ENCODE results near the gene CBFA2T2. TPM values are rescaled to one million over a fixed set of nuclear protein-coding genes. Genes with fewer than 3 reads are reported as not detected.

CBFA2T2 gene
- total and polyA plus RNA-seq, 10 of the 15 experiments (the other 5 are each of a cell fraction or from before 2014, with no cell fraction given) = 0.61 to 8.6 (median 5.5) TPM

- Histone ChIP-seq H3K4me2 (ENCODE audit: control insufficient read depth, insufficient read depth) (no peak overlapping the region), H3K27ac (ENCODE audit: control insufficient read depth, insufficient read depth) (no peak overlapping the region), H3K4me1 (ENCODE audit: control insufficient read depth, insufficient read depth, low read length) (peaks cover 42% of the 10 kb centered on the region), H3K9ac (ENCODE audit: control insufficient read depth, insufficient read depth, low read length) (no peak overlapping the region), H3K9me3 (replicated peaks; ENCODE audit: control insufficient read depth, insufficient read depth, low read length) (no peaks in the 10 kb centered on the region), H2AFZ (ENCODE audit: control insufficient read depth, low read depth, low read length) (no peak overlapping the region), H3K4me3 (no peak overlapping the region), H3K27me3 (replicated peaks in 1 of 2; ENCODE audit: control insufficient read depth in 2 of 2, insufficient read depth in 2 of 2, low read length in 1 of 2) (no peaks in the 10 kb centered on the region), H4K20me1 (ENCODE audit: control insufficient read depth, insufficient read depth) (no peaks in the 10 kb centered on the region), H3K79me2 (ENCODE audit: control insufficient read depth, insufficient read depth, low read length) (no peaks in the 10 kb centered on the region), H3K36me3 (ENCODE audit: control insufficient read depth in 2 of 2, insufficient read depth in 2 of 2, low read length in 1 of 2) (0 out of 4 replicates have a peak, but pooled peaks cover 0 to 2% of the 10 kb centered on the region in 2 experiments)
- ChIA-PET RAD21 (ENCODE audit: unreplicated experiment) (interaction anchor here (1.3 to 4.4 kb wide), 3 partner anchors 49 to 118 kb away, joined by 3 to 15 read pairs (median 5); partner anchors contain the start of gene ACTL10), SMC1A (ENCODE audit: uncharacterized antibody, unreplicated experiment) (interaction anchor here (1.0 to 4.3 kb wide), 12 partner anchors 11 to 109 kb away, joined by 3 to 19 read pairs (median 4); partner anchors contain the start of gene ACTL10), POLR2A (interaction anchor here (0.7 to 2.3 kb wide), 4 partner anchors 7 to 114 kb away, joined by 3 to 10 read pairs (median 6); partner anchors contain the start of genes ACTL10 and CBFA2T2), CTCF (interaction anchor here (0.8 to 1.5 kb wide), 6 partner anchors 8 to 174 kb away, joined by 3 to 7 read pairs (median 4); no protein-coding TSS in a partner anchor)
- intact Hi-C loops (cut with micrococcal nuclease; ENCODE audit: unreplicated experiment) = no loop called here
- no peak for TF ChIP-seq BACH1 (IDR thresholded peaks at IDR 0.05; ENCODE audit: borderline replicate concordance)
- TF ChIP-seq MYB (IDR thresholded peaks at IDR 0.05; ENCODE audit: borderline replicate concordance, low read depth, low read length) = no peak
- no peak for TF ChIP-seq TCF7 (IDR thresholded peaks at IDR 0.05; ENCODE audit: borderline replicate concordance)
- TF ChIP-seq PKNOX1 (IDR thresholded peaks at IDR 0.05) = no peak
- no peak for TF ChIP-seq MEF2B (IDR thresholded peaks at IDR 0.05; ENCODE audit: partially characterized antibody, poor library complexity, severe bottlenecking)
- TF ChIP-seq, protein P1, sequence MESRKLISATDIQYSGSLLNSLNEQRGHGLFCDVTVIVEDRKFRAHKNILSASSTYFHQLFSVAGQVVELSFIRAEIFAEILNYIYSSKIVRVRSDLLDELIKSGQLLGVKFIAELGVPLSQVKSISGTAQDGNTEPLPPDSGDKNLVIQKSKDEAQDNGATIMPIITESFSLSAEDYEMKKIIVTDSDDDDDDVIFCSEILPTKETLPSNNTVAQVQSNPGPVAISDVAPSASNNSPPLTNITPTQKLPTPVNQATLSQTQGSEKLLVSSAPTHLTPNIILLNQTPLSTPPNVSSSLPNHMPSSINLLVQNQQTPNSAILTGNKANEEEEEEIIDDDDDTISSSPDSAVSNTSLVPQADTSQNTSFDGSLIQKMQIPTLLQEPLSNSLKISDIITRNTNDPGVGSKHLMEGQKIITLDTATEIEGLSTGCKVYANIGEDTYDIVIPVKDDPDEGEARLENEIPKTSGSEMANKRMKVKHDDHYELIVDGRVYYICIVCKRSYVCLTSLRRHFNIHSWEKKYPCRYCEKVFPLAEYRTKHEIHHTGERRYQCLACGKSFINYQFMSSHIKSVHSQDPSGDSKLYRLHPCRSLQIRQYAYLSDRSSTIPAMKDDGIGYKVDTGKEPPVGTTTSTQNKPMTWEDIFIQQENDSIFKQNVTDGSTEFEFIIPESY (IDR thresholded peaks at IDR 0.05) = no peak
- TF ChIP-seq SREBF1 (IDR thresholded peaks at IDR 0.05; ENCODE audit: low read length) = no peak
- TF ChIP-seq JUNB (IDR thresholded peaks at IDR 0.05) = no peak
- no peak for TF ChIP-seq EGR1 (IDR thresholded peaks at IDR 0.05; ENCODE audit: borderline replicate concordance in 1 of 2, low read depth in 2 of 2, low read length in 2 of 2)
- TF ChIP-seq BHLHE40 (IDR thresholded peaks at IDR 0.05; ENCODE audit: borderline replicate concordance in 1 of 2, low read depth in 2 of 2, low read length in 1 of 2) = no peak
- no peak for TF ChIP-seq TCF12 (IDR thresholded peaks at IDR 0.05; ENCODE audit: low read depth, low read length)
- no peak for ATAC-seq
- in situ Hi-C loops (cut with MboI) = no loop called here
- 91% methylated on average over 5 of the region's 5 CpGs for WGBS (ENCODE audit: insufficient coverage, insufficient replicate concordance, low lambda C conversion rate, missing lambda C conversion rate)
- no peak for DNase-seq (ENCODE audit: low read depth, low spot score)
- BruUV-seq (replicated peaks) = no TSS peak
- FAIRE-seq = no peak
These were observed 114.4 kb downstream of the CBFA2T2 start for GRCh38 chr20:33604084-33604990.
